Measurements from ENCODE around the gene VAMP2. TPM values are rescaled to one million over a fixed set of nuclear protein-coding genes. Genes with fewer than 3 reads are reported as not detected.

Gene VAMP2
- polyA plus RNA-seq, 2 of the 4 experiments (the other 2 are of a cell fraction), result 19.2 to 21.7 TPM

DNA sequence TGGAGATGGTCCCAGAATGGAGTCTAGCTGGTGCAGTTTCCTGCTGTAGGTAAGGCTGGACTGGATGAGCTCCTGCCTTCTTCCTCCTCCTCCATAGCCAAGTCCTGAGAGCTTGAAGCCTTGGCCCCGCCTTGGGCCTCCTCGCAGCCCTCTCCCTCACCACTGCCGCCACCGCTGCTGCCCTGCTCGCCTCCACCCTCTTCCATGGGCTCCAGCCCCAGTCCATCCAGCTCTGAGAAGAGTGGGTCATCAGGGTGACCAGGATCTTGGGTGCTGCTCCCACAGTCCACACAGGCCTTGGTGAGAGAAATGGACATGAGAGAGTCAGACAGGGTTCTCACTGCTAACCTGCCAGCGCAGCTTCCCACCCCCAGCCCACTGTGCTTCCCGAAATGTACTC lies 21.7 kb downstream of the VAMP2 start:
- no peak overlapping the region for H3K4me2 ChIP-seq
- no peak for ATAC-seq
- no peak for FAIRE-seq
- CTCF ChIA-PET, result interaction anchor here (0.7 to 26.5 kb wide), 8 partner anchors 12 to 111 kb away, joined by 3 to 601 read pairs (median 54); partner anchors contain the start of genes ALOXE3, HES7, PER1 and VAMP2
- no peak overlapping the region for H3K27ac ChIP-seq
- H3K4me1 ChIP-seq, result peaks cover 13% of the 10 kb centered on the region; the same call in 2 of the 3 replicates
- 93% methylated on average over 7 of the region's 7 CpGs for WGBS (ENCODE audit: missing lambda C conversion rate)
- H3K9me3 ChIP-seq, result no peaks in the 10 kb centered on the region
- POLR2A ChIA-PET, result interaction anchor here (1.4 to 4.9 kb wide), 4 partner anchors 11 to 32 kb away, joined by 5 to 25 read pairs (median 12); partner anchors contain the start of gene PER1
- TF ChIP-seq EP300 (IDR thresholded peaks at IDR 0.05) (no peak), RFX5 (IDR thresholded peaks at IDR 0.05) (no peak), POLR2AphosphoS2 (conservative IDR thresholded peaks at IDR 0.05; ENCODE audit: low read length) (no peak), SREBF2 (IDR thresholded peaks at IDR 0.05) (no peak), EHMT2 (IDR thresholded peaks at IDR 0.05; ENCODE audit: low read depth) (no peak), RAD21 (conservative IDR thresholded peaks at IDR 0.05 in 1 of 2, IDR thresholded peaks at IDR 0.05 in 1 of 2) (no peak), ZNF302 (CRISPR knock-in tag; IDR thresholded peaks at IDR 0.05) (no peak), HEYL (CRISPR knock-in tag; IDR thresholded peaks at IDR 0.05) (no peak), REST (IDR thresholded peaks at IDR 0.05) (no peak), HOXB5 (CRISPR knock-in tag; IDR thresholded peaks at IDR 0.05) (no peak), CBX8 (IDR thresholded peaks at IDR 0.05) (no peak), E2F6 (IDR thresholded peaks at IDR 0.05; ENCODE audit: borderline replicate concordance, low read depth) (no peak), TP53 (CRISPR knock-in tag; IDR thresholded peaks at IDR 0.05) (no peak), RARB (CRISPR knock-in tag; IDR thresholded peaks at IDR 0.05) (no peak), EHF (CRISPR knock-in tag; IDR thresholded peaks at IDR 0.05) (no peak), ZFP36 (IDR thresholded peaks at IDR 0.05; ENCODE audit: borderline replicate concordance, partially characterized antibody) (no peak), CHD2 (IDR thresholded peaks at IDR 0.05; ENCODE audit: low read length, partially characterized antibody) (no peak), JUN (IDR thresholded peaks at IDR 0.05) (no peak)
- TF ChIP-seq, protein P1, sequence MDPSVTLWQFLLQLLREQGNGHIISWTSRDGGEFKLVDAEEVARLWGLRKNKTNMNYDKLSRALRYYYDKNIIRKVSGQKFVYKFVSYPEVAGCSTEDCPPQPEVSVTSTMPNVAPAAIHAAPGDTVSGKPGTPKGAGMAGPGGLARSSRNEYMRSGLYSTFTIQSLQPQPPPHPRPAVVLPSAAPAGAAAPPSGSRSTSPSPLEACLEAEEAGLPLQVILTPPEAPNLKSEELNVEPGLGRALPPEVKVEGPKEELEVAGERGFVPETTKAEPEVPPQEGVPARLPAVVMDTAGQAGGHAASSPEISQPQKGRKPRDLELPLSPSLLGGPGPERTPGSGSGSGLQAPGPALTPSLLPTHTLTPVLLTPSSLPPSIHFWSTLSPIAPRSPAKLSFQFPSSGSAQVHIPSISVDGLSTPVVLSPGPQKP (IDR thresholded peaks at IDR 0.05; ENCODE audit: low read depth, low read length), result no peak
- no peak for DNase-seq (ENCODE audit: low read depth in 1 of 2, low spot score in 1 of 2)
- no peak overlapping the region for H3K4me3 ChIP-seq

DNA sequence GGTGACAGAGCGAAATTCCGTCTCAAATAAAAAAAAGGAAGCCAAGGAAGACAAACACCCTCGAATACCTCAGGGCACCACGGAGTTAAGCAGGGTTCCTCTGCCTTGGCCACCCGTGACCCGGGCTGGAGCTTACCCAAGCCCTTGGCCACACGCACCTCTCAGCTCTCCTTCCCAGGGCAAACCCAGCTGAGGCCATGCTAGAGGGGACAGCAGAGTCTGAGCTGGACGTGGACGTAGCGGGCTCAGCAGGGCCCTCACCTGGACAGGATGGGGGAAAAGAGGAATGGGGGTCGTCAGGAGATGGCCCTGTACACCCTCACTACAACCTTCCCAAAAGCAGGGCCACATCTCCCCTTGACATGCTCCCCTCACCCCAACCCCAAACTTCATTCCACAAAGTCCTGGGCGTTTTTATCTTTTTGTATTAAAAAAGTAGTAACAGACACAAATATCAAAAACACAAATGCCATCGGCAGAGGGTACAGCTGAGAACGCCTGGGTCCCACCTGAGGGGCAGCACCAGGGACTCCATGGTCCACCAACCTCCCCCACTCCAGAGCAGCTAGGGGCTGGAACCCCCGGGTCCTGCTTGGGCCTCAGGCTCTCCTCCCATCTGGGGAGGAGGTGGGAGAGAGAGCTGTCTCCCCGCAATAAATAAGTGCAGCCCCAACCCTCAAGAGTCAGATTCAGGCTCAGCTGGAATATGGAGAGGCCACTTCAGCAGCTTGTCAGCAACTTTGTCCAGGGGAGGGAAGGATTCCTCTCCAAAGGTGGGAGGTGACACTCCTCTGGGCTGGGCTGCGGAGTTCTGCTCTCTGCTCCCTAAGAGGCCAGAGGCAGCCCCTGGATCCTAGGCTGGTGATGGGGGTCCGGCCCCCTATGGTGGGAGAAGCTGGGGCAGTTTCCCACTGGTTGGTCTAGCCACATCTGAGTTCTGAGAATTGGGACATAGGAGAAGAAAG lies 22.4 kb downstream of the VAMP2 start:
- 83% methylated on average over 18 of the region's 18 CpGs for WGBS (ENCODE audit: missing lambda C conversion rate)
- Histone ChIP-seq H3K4me1 (peaks cover 13% of the 10 kb centered on the region; the same call in 2 of the 3 replicates), H3K27ac (no peak overlapping the region), H3K4me2 (no peak overlapping the region; the same call in 2 of the 3 replicates), H3K9me3 (no peaks in the 10 kb centered on the region), H3K4me3 (no peak overlapping the region)
- POLR2A ChIA-PET, result interaction anchor here (1.4 to 4.9 kb wide), 4 partner anchors 12 to 33 kb away, joined by 5 to 25 read pairs (median 12); partner anchors contain the start of gene PER1
- FAIRE-seq, result no peak
- ATAC-seq, result no peak
- CTCF ChIA-PET, result interaction anchor here (0.7 to 26.5 kb wide), 15 partner anchors 12 to 112 kb away, joined by 3 to 601 read pairs (median 11); partner anchors contain the start of genes ALOXE3, BORCS6, HES7 and PER1
- DNase-seq (ENCODE audit: low read depth in 1 of 2, low spot score in 1 of 2), result no peak
- TF ChIP-seq MYC (IDR thresholded peaks at IDR 0.05; ENCODE audit: borderline replicate concordance, low read length) (no peak), EHF (CRISPR knock-in tag; IDR thresholded peaks at IDR 0.05) (no peak), NFE2L2 (conservative IDR thresholded peaks at IDR 0.05; ENCODE audit: low read length) (no peak), HEYL (CRISPR knock-in tag; IDR thresholded peaks at IDR 0.05) (no peak), RCOR1 (IDR thresholded peaks at IDR 0.05; ENCODE audit: low read depth, low read length) (no peak), HOXA7 (CRISPR knock-in tag; IDR thresholded peaks at IDR 0.05) (no peak), POLR2AphosphoS2 (conservative IDR thresholded peaks at IDR 0.05; ENCODE audit: low read length) (no peak)
- TF ChIP-seq, protein P2, sequence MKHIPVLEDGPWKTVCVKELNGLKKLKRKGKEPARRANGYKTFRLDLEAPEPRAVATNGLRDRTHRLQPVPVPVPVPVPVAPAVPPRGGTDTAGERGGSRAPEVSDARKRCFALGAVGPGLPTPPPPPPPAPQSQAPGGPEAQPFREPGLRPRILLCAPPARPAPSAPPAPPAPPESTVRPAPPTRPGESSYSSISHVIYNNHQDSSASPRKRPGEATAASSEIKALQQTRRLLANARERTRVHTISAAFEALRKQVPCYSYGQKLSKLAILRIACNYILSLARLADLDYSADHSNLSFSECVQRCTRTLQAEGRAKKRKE (CRISPR knock-in tag; IDR thresholded peaks at IDR 0.05; ENCODE audit: low read depth), result no peak
- TF ChIP-seq, protein P1 (IDR thresholded peaks at IDR 0.05; ENCODE audit: low read depth, low read length), result no peak
